Naive thymus-derived CD4-positive, alpha-beta T cell (primary cell): ENCODE measurements around the gene ARF1. TPM values are rescaled to one million over a fixed set of nuclear protein-coding genes. Genes with fewer than 3 reads are reported as not detected.
A peak's percentile ranks its signal among the peaks of the same experiment; 100 is the strongest.

ENCODE experiments used
- ATAC-seq: fragments of 150-1000 bp; cut with Tn5 transposase; 2 replicates; pipeline ENCODE4 v1.10.0; 2021; ENCODE audit warnings: mild to moderate bottlenecking, moderate library complexity
- CTCF ChIA-PET: fragments of 350-600 bp; sonication (Branson Sonifier 250); formaldehyde crosslinking; loops from one replicate; lab custom pipeline; 2021; ENCODE audit warnings: antibody characterized with exemption; lab: Charles Lee
- POLR2A ChIA-PET: fragments of 350-600 bp; sonication (Branson Sonifier 250); formaldehyde crosslinking; loops from one replicate; lab custom pipeline; 2021; ENCODE audit warnings: antibody characterized with exemption, inconsistent platforms; lab: Charles Lee
- DNase-seq, 9 donors: peaks; one replicate each; pipeline versions ENCODE4 v3.0.0 to v3.0.0-alpha.2; 2020 to 2022; ENCODE audit warnings: mixed read lengths in 1 of 9
- H3K27ac ChIP-seq: one replicate; pipeline ENCODE4 v1.7.0; 2013; ENCODE audit warnings: mild to moderate bottlenecking, low read depth, low read length, moderate library complexity
- H3K27me3 ChIP-seq, 2 donors: one replicate each; pipeline ENCODE4 v1.7.0; 2013; ENCODE audit warnings: low read length in 2 of 2, mild to moderate bottlenecking in 2 of 2, moderate library complexity in 2 of 2; ENCODE audit not compliant: control insufficient read depth in 2 of 2, insufficient read depth in 2 of 2
- H3K36me3 ChIP-seq, 3 experiments: 1 replicate in 2 of 3; 2 replicates in 1 of 3; pipeline ENCODE4 v1.7.0; 2013; ENCODE audit warnings: low read length in 3 of 3, mild to moderate bottlenecking in 3 of 3, moderate library complexity in 1 of 3; ENCODE audit not compliant: insufficient read depth in 3 of 3, control insufficient read depth in 2 of 3
- H3K4me1 ChIP-seq, 2 donors: one replicate each; pipeline ENCODE4 v1.7.0; 2013; ENCODE audit warnings: low read length in 2 of 2, mild to moderate bottlenecking in 2 of 2, moderate library complexity in 1 of 2; ENCODE audit not compliant: control insufficient read depth in 2 of 2, insufficient read depth in 2 of 2
- H3K4me3 ChIP-seq: 2 replicates; pipeline ENCODE4 v1.7.0; 2013; ENCODE audit warnings: mild to moderate bottlenecking, low read length
- H3K9me3 ChIP-seq, 3 experiments: 1 replicate in 2 of 3; 2 replicates in 1 of 3; pipeline ENCODE4 v1.7.0; 2013; ENCODE audit warnings: low read length in 3 of 3; ENCODE audit not compliant: control insufficient read depth in 2 of 3
- H3K27ac Mint-ChIP-seq, 9 donors: one replicate each; pipeline ENCODE4 v1.8.0; 2020 to 2022; ENCODE audit warnings: mixed read lengths in 9 of 9, mild to moderate bottlenecking in 8 of 9, moderate library complexity in 5 of 9, inconsistent platforms in 2 of 9
- H3K27me3 Mint-ChIP-seq, 5 donors: one replicate each; pipeline ENCODE4 v1.8.0; 2021 to 2022; ENCODE audit warnings: mixed read lengths in 5 of 5, mild to moderate bottlenecking in 1 of 5
- H3K36me3 Mint-ChIP-seq, 5 donors: one replicate each; pipeline ENCODE4 v1.8.0; 2020 to 2022; ENCODE audit warnings: mixed read lengths in 5 of 5, mild to moderate bottlenecking in 3 of 5, inconsistent platforms in 1 of 5
- H3K4me1 Mint-ChIP-seq, 7 donors: one replicate each; pipeline ENCODE4 v1.8.0; 2020 to 2022; ENCODE audit warnings: mixed read lengths in 7 of 7, mild to moderate bottlenecking in 3 of 7, inconsistent platforms in 1 of 7
- H3K4me3 Mint-ChIP-seq, 10 donors: one replicate each; pipeline ENCODE4 v1.8.0; 2020 to 2022; ENCODE audit warnings: mild to moderate bottlenecking in 10 of 10, mixed read lengths in 10 of 10, moderate library complexity in 6 of 10, inconsistent platforms in 2 of 10
- H3K9me3 Mint-ChIP-seq, 11 donors: one replicate each; pipeline ENCODE4 v1.8.0; 2020 to 2022; ENCODE audit warnings: mixed read lengths in 11 of 11, mild to moderate bottlenecking in 4 of 11, inconsistent platforms in 1 of 11, moderate library complexity in 1 of 11
- intact Hi-C, 2 donors: fragments of 100-400 bp; cut with micrococcal nuclease; formaldehyde crosslinking; loops; one replicate each; pipeline ENCODE4 v1.15.1; 2023
- polyA plus RNA-seq, 2 donors: library from polyadenylated mRNA; unstranded; fragments of 300-500 nt; fragmentation: Illumina TruSeq; gene quantifications; one replicate each; pipeline ENCODE4 v1.2.3, GENCODE V29; 2021
- total RNA-seq, 6 experiments: library from RNA in 5 of 6; stranded (reverse) in 5 of 6; gene quantifications; 1 replicate in 5 of 6; 2 replicates in 1 of 6; pipeline ENCODE4 v1.2.3 and lab custom pipeline; 2021 to 2026

Gene ARF1
- total and polyA plus RNA-seq, 7 experiments from 2014 or later: 198 to 434 (median 344) TPM

- Histone ChIP-seq H3K27ac (no peak overlapping the region), H3K27me3 (peaks cover 0 to 9% of the 10 kb centered on the region in 2 donors), H3K4me3 (no peak overlapping the region), H3K4me1 (peaks cover 0 to 5% of the 10 kb centered on the region in 2 donors), H3K9me3 (no peaks in the 10 kb centered on the region), H3K36me3 (no peaks in the 10 kb centered on the region)
- ATAC-seq (peak; percentile 54), DNase-seq (peak in 1 of 9 donors; percentile 34)
- H3K36me3 Mint-ChIP-seq: peaks cover 0 to 4% (median 0%) of the 10 kb centered on the region in 5 donors
- ChIA-PET POLR2A (no interaction called here), CTCF (no interaction called here)
- peak overlapping the region in 6 of 10 donors; percentile 13 to 65 (median 38) for H3K4me3 Mint-ChIP-seq
- intact Hi-C loops: no loop called here
- H3K9me3 Mint-ChIP-seq: peaks cover 0 to 6% (median 0%) of the 10 kb centered on the region in 11 donors
- peaks cover 15 to 47% (median 36%) of the 10 kb centered on the region in 5 donors for H3K27me3 Mint-ChIP-seq
- H3K4me1 Mint-ChIP-seq: peaks cover 0 to 3% (median 0%) of the 10 kb centered on the region in 7 donors
- H3K27ac Mint-ChIP-seq: no peak overlapping the region
Observed at GRCh38 chr1:228037401-228038386, 44.8 kb upstream of the ARF1 start.

- CTCF ChIA-PET: no interaction called here
- Mint-ChIP-seq H3K27ac (no peak overlapping the region), H3K4me1 (peaks cover 0 to 3% (median 0%) of the 10 kb centered on the region in 7 donors), H3K27me3 (peaks cover 15 to 42% (median 32%) of the 10 kb centered on the region in 5 donors), H3K9me3 (peaks cover 0 to 2% (median 0%) of the 10 kb centered on the region in 11 donors), H3K36me3 (peaks cover 0 to 1% (median 0%) of the 10 kb centered on the region in 5 donors), H3K4me3 (no peak overlapping the region)
- POLR2A ChIA-PET: no interaction called here
- Histone ChIP-seq H3K9me3 (no peaks in the 10 kb centered on the region), H3K27me3 (peaks cover 0 to 9% of the 10 kb centered on the region in 2 donors), H3K4me1 (peaks cover 0 to 5% of the 10 kb centered on the region in 2 donors), H3K4me3 (no peak overlapping the region), H3K36me3 (no peaks in the 10 kb centered on the region), H3K27ac (no peak overlapping the region)
- no peak for ATAC-seq
- no peak for DNase-seq
- intact Hi-C loops: no loop called here
Observed at GRCh38 chr1:228038387-228039005, 44.0 kb upstream of the ARF1 start.

GRCh38 chr1:228039006-228039903 is 43.3 kb upstream of the ARF1 start:
- peaks cover 0 to 9% of the 10 kb centered on the region in 2 donors for H3K27me3 ChIP-seq
- POLR2A ChIA-PET: no interaction called here
- ATAC-seq (no peak), DNase-seq (no peak)
- CTCF ChIA-PET: no interaction called here
- no peaks in the 10 kb centered on the region for H3K36me3 Mint-ChIP-seq
- no peaks in the 10 kb centered on the region for H3K9me3 ChIP-seq
- H3K27me3 Mint-ChIP-seq: peaks cover 12 to 38% (median 26%) of the 10 kb centered on the region in 5 donors
- no peak overlapping the region for H3K4me3 ChIP-seq
- H3K9me3 Mint-ChIP-seq: no peaks in the 10 kb centered on the region
- H3K4me3 Mint-ChIP-seq: no peak overlapping the region
- no peaks in the 10 kb centered on the region for H3K36me3 ChIP-seq
- H3K27ac Mint-ChIP-seq: no peak overlapping the region
- intact Hi-C loops: no loop called here
- peaks cover 0 to 3% (median 0%) of the 10 kb centered on the region in 7 donors for H3K4me1 Mint-ChIP-seq
- no peak overlapping the region for H3K27ac ChIP-seq
- peaks cover 0 to 5% of the 10 kb centered on the region in 2 donors for H3K4me1 ChIP-seq

- peaks cover 0 to 5% of the 10 kb centered on the region in 2 donors for H3K4me1 ChIP-seq
- Mint-ChIP-seq H3K36me3 (no peaks in the 10 kb centered on the region), H3K4me1 (peaks cover 0 to 3% (median 0%) of the 10 kb centered on the region in 7 donors), H3K27me3 (peaks cover 7 to 32% (median 24%) of the 10 kb centered on the region in 5 donors), H3K9me3 (no peaks in the 10 kb centered on the region), H3K4me3 (no peak overlapping the region), H3K27ac (no peak overlapping the region)
- peak in 1 of 9 donors; percentile 0 for DNase-seq
- H3K27me3 ChIP-seq: peaks cover 0 to 9% of the 10 kb centered on the region in 2 donors
- no peak overlapping the region for H3K27ac ChIP-seq
- H3K9me3 ChIP-seq: no peaks in the 10 kb centered on the region
- intact Hi-C loops: no loop called here
- ATAC-seq: no peak
- ChIA-PET POLR2A (no interaction called here), CTCF (no interaction called here)
- no peaks in the 10 kb centered on the region for H3K36me3 ChIP-seq
- no peak overlapping the region for H3K4me3 ChIP-seq
Observed at GRCh38 chr1:228039986-228040385, 42.5 kb upstream of the ARF1 start.

- H3K27ac ChIP-seq: no peak overlapping the region
- H3K4me1 ChIP-seq: peaks cover 0 to 5% of the 10 kb centered on the region in 2 donors
- no peak for ATAC-seq
- peaks cover 0 to 4% (median 0%) of the 10 kb centered on the region in 7 donors for H3K4me1 Mint-ChIP-seq
- peaks cover 4 to 25% (median 14%) of the 10 kb centered on the region in 5 donors for H3K27me3 Mint-ChIP-seq
- intact Hi-C loops: no loop called here
- peaks cover 0 to 3% (median 0%) of the 10 kb centered on the region in 11 donors for H3K9me3 Mint-ChIP-seq
- ChIA-PET POLR2A (no interaction called here), CTCF (no interaction called here)
- H3K9me3 ChIP-seq: no peaks in the 10 kb centered on the region
- no peak overlapping the region for H3K4me3 Mint-ChIP-seq
- DNase-seq: no peak
- no peak overlapping the region for H3K4me3 ChIP-seq
- no peak overlapping the region for H3K27ac Mint-ChIP-seq
- H3K36me3 ChIP-seq: no peaks in the 10 kb centered on the region
- no peaks in the 10 kb centered on the region for H3K36me3 Mint-ChIP-seq
- peaks cover 0 to 9% of the 10 kb centered on the region in 2 donors for H3K27me3 ChIP-seq
Observed at GRCh38 chr1:228041316-228041715, 41.2 kb upstream of the ARF1 start.

GRCh38 chr1:228042508-228042907 is 40.0 kb upstream of the ARF1 start:
- no peak for ATAC-seq
- no peak overlapping the region for H3K27ac ChIP-seq
- ChIA-PET CTCF (no interaction called here), POLR2A (no interaction called here)
- Mint-ChIP-seq H3K27me3 (peaks cover 0 to 16% (median 13%) of the 10 kb centered on the region in 5 donors), H3K9me3 (peaks cover 0 to 7% (median 0%) of the 10 kb centered on the region in 11 donors), H3K4me1 (peaks cover 0 to 8% (median 0%) of the 10 kb centered on the region in 7 donors), H3K4me3 (no peak overlapping the region), H3K36me3 (no peaks in the 10 kb centered on the region), H3K27ac (no peak overlapping the region)
- H3K27me3 ChIP-seq: peaks cover 0 to 6% of the 10 kb centered on the region in 2 donors
- no peak for DNase-seq
- intact Hi-C loops: no loop called here
- no peaks in the 10 kb centered on the region for H3K36me3 ChIP-seq
- no peak overlapping the region for H3K4me3 ChIP-seq
- no peaks in the 10 kb centered on the region for H3K9me3 ChIP-seq
- H3K4me1 ChIP-seq: peaks cover 0 to 3% of the 10 kb centered on the region in 2 donors
